H9 (cell line): ENCODE data around the gene ST6GALNAC5. TPM values are rescaled to one million over a fixed set of nuclear protein-coding genes. Genes with fewer than 3 reads are reported as not detected.

ENCODE experiments used
- DNase-seq: peaks from one replicate; pipeline ENCODE4 v3.0.0-alpha.2; 2017
- H2AFZ ChIP-seq: one replicate; pipeline ENCODE4 v1.6.1; 2013; ENCODE audit warnings: mild to moderate bottlenecking, low read length, control low read depth, moderate library complexity
- H2AK5ac ChIP-seq: 2 replicates; pipeline ENCODE4 v1.6.1; 2013; ENCODE audit warnings: low read length, control low read depth, mixed read lengths; ENCODE audit not compliant: insufficient read length
- H2BK120ac ChIP-seq: one replicate; pipeline ENCODE4 v1.6.1; 2013; ENCODE audit warnings: low read depth, mild to moderate bottlenecking, low read length, control low read depth, inconsistent platforms; ENCODE audit not compliant: poor library complexity, severe bottlenecking
- H2BK12ac ChIP-seq: 2 replicates; pipeline ENCODE4 v1.6.1; 2013; ENCODE audit warnings: low read length, control low read depth, mixed read lengths, low read depth; ENCODE audit not compliant: insufficient read length
- H2BK15ac ChIP-seq: 2 replicates; pipeline ENCODE4 v1.6.1; 2013; ENCODE audit warnings: low read depth, low read length, control low read depth
- H2BK20ac ChIP-seq: one replicate; pipeline ENCODE4 v1.6.1; 2013; ENCODE audit warnings: low read depth, mild to moderate bottlenecking, low read length, control low read depth, inconsistent platforms; ENCODE audit not compliant: poor library complexity, severe bottlenecking
- H2BK5ac ChIP-seq: 2 replicates; pipeline ENCODE4 v1.6.1; 2013; ENCODE audit warnings: low read length, control low read depth, mixed read lengths; ENCODE audit not compliant: insufficient read length
- H3K14ac ChIP-seq: 2 replicates; pipeline ENCODE4 v1.6.1; 2013; ENCODE audit warnings: low read length, control low read depth; ENCODE audit not compliant: insufficient read depth
- H3K18ac ChIP-seq: 2 replicates; pipeline ENCODE4 v1.6.1; 2013; ENCODE audit warnings: low read depth, mild to moderate bottlenecking, mixed read lengths, low read length, control low read depth; ENCODE audit not compliant: insufficient read length
- H3K23ac ChIP-seq: 2 replicates; pipeline ENCODE4 v1.6.1; 2013; ENCODE audit warnings: low read length, control low read depth, mixed read lengths, low read depth; ENCODE audit not compliant: insufficient read length
- H3K23me2 ChIP-seq: 2 replicates; pipeline ENCODE4 v1.6.1; 2013; ENCODE audit warnings: low read depth, mild to moderate bottlenecking, mixed read lengths, low read length, control low read depth; ENCODE audit not compliant: insufficient read length, poor library complexity, severe bottlenecking
- H3K27ac ChIP-seq: 2 replicates; pipeline ENCODE4 v1.5.1; 2013; ENCODE audit warnings: low read length, control low read depth, mixed read lengths, low read depth; ENCODE audit not compliant: insufficient read length
- H3K27me3 ChIP-seq: 2 replicates; pipeline ENCODE4 v1.6.1; 2013; ENCODE audit warnings: low read length, control low read depth, inconsistent platforms; ENCODE audit not compliant: insufficient read depth
- H3K4ac ChIP-seq: 2 replicates; pipeline ENCODE4 v1.6.1; 2013; ENCODE audit warnings: low read depth, mild to moderate bottlenecking, control low read depth, inconsistent platforms, low read length, moderate library complexity
- H3K4me1 ChIP-seq: 2 replicates; pipeline ENCODE4 v1.6.1; 2013; ENCODE audit warnings: low read length, control low read depth, inconsistent platforms; ENCODE audit not compliant: insufficient read depth
- H3K4me2 ChIP-seq: 2 replicates; pipeline ENCODE4 v1.6.1; 2013; ENCODE audit warnings: low read length, control low read depth, mixed read lengths; ENCODE audit not compliant: insufficient read length, insufficient read depth
- H3K56ac ChIP-seq: 2 replicates; pipeline ENCODE4 v1.6.1; 2013; ENCODE audit warnings: low read depth, mild to moderate bottlenecking, mixed read lengths, low read length, control low read depth; ENCODE audit not compliant: insufficient read length
- H3K79me1 ChIP-seq: 2 replicates; pipeline ENCODE4 v1.6.1; 2013; ENCODE audit warnings: low read depth, mild to moderate bottlenecking, moderate library complexity, low read length, control low read depth, inconsistent platforms; ENCODE audit not compliant: insufficient read depth, poor library complexity, severe bottlenecking
- H3K79me2 ChIP-seq: 2 replicates; pipeline ENCODE4 v1.6.1; 2013; ENCODE audit warnings: low read length, control low read depth, inconsistent platforms; ENCODE audit not compliant: insufficient read depth
- H3K9ac ChIP-seq: 2 replicates; pipeline ENCODE4 v1.6.1; 2013; ENCODE audit warnings: low read length, control low read depth, mixed read lengths; ENCODE audit not compliant: insufficient read length; ENCODE audit errors: extremely low read depth
- H3K9me3 ChIP-seq: one replicate; pipeline ENCODE4 v1.6.1; 2013; ENCODE audit warnings: low read depth, low read length, inconsistent platforms; ENCODE audit not compliant: control insufficient read depth
- H3T11ph ChIP-seq: one replicate; pipeline ENCODE4 v1.6.1; 2013; ENCODE audit warnings: mild to moderate bottlenecking, low read length, control low read depth, inconsistent platforms
- H4K20me1 ChIP-seq: one replicate; pipeline ENCODE4 v1.6.1; 2013; ENCODE audit not compliant: control insufficient read depth, insufficient read length, insufficient read depth
- H4K5ac ChIP-seq: 2 replicates; pipeline ENCODE4 v1.6.1; 2013; ENCODE audit warnings: low read depth, mild to moderate bottlenecking, mixed read lengths, low read length, control low read depth; ENCODE audit not compliant: insufficient read length
- H4K8ac ChIP-seq: replicated peaks from 2 replicates; pipeline ENCODE4 v1.6.1; 2013; ENCODE audit warnings: low read length, control low read depth, mixed read lengths, low read depth; ENCODE audit not compliant: insufficient read length
- H4K91ac ChIP-seq: 2 replicates; pipeline ENCODE4 v1.6.1; 2013; ENCODE audit warnings: low read depth, mild to moderate bottlenecking, moderate library complexity, mixed read lengths, low read length, control low read depth; ENCODE audit not compliant: insufficient read length
- H3K27ac Mint-ChIP-seq, 3 experiments: 2 replicates in 2 of 3; 3 replicates in 1 of 3; pipeline ENCODE4 v1.8.0; 2020 to 2021; ENCODE audit warnings: mixed read lengths in 3 of 3, mild to moderate bottlenecking in 1 of 3, moderate library complexity in 1 of 3
- H3K27me3 Mint-ChIP-seq: 2 replicates; pipeline ENCODE4 v1.8.0; 2021; ENCODE audit warnings: low read depth, mild to moderate bottlenecking, moderate library complexity, mixed read lengths
- H3K36me3 Mint-ChIP-seq, 3 experiments: 2 replicates in 2 of 3; 3 replicates in 1 of 3; pipeline ENCODE4 v1.8.0; 2020 to 2021; ENCODE audit warnings: low read depth in 3 of 3, mixed read lengths in 3 of 3; ENCODE audit not compliant: insufficient read depth in 1 of 3
- H3K4me1 Mint-ChIP-seq, 2 experiments: 2 replicates each; pipeline ENCODE4 v1.8.0; 2020; ENCODE audit warnings: mixed read lengths in 2 of 2
- H3K4me3 Mint-ChIP-seq, 2 experiments: 2 replicates in 1 of 2; 3 replicates in 1 of 2; pipeline ENCODE4 v1.8.0; 2020 to 2021; ENCODE audit warnings: mild to moderate bottlenecking in 2 of 2, mixed read lengths in 2 of 2, moderate library complexity in 1 of 2
- H3K9me3 Mint-ChIP-seq, 2 experiments: 2 replicates in 1 of 2; 3 replicates in 1 of 2; pipeline ENCODE4 v1.8.0; 2020; ENCODE audit warnings: mild to moderate bottlenecking in 2 of 2, mixed read lengths in 2 of 2, moderate library complexity in 1 of 2
- WGBS: extraction: QIAGEN DNeasy Blood & Tissue Kit; methylation state at CpG from one replicate; pipeline ENCODE4 v1.1.7; 2013; ENCODE audit warnings: missing lambda C conversion rate, low lambda C conversion rate, mixed read lengths; ENCODE audit not compliant: insufficient read length; ENCODE audit errors: extremely low coverage; 5-methylcytosine and 5-hydroxymethylcytosine counted together
- microRNA-seq: library from miRNA; unstranded; fragments of <30 nt; microRNA quantifications from one replicate; pipeline ENCODE4, GENCODE V29; 2020; ENCODE audit warnings: borderline microRNAs expressed
- total RNA-seq: library from RNA; stranded (reverse); gene quantifications from 2 replicates; pipeline ENCODE4 v1.2.1, GENCODE V29; 2021
- TF ChIP-seq, protein P1 (sequence below): fragments of 200-600 bp; sonication (generic); conservative IDR thresholded peaks from 3 replicates; pipeline ENCODE4 v1.8.0; 2021; ENCODE audit warnings: antibody characterized with exemption, mild to moderate bottlenecking

Gene ST6GALNAC5
- total RNA-seq, 1 experiment from 2014 or later = 3.3 TPM

DNA sequence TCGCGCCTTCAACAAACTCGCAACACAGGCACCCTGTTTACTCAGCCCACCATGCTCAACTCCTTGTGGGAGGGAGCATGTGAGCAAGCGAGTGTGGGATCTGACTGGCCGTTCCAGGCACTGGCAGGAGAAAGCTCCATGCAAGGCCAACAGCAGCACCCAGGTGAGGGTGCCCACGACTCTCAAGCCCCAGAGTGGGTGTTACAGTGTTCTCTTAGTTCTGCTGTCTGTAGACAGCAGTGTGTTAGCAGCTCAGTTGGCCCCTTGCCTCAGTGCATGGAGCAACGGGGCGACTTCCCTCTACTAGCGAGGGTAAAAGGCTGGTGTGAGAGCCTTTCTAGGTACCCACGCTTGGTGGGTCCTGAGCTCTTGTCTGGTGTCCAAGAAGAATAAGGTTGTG is 237.4 kb downstream of the ST6GALNAC5 start:
- Histone ChIP-seq H3K79me1 (no peaks in the 10 kb centered on the region), H3K9me3 (no peaks in the 10 kb centered on the region)
- no CpG with 5 or more reads among the region's 10 CpGs for WGBS

More for the DNA sequence above, 237.4 kb downstream of the ST6GALNAC5 start:
- no peak overlapping the region for H3K23ac ChIP-seq
- no peak overlapping the region for H3K4me2 ChIP-seq
- no peak overlapping the region for H4K8ac ChIP-seq
- no peak overlapping the region for H2BK120ac ChIP-seq
- Mint-ChIP-seq H3K4me1 (no peaks in the 10 kb centered on the region), H3K9me3 (peaks cover 0 to under 1% of the 10 kb centered on the region in 2 experiments; a peak in 1 of 5 replicates), H3K27me3 (no peaks in the 10 kb centered on the region), H3K4me3 (no peak overlapping the region), H3K36me3 (peaks cover 0 to 5% (median 0%) of the 10 kb centered on the region in 3 experiments; a peak in 2 of 7 replicates), H3K27ac (peak overlapping the region in 1 of 3 experiments; percentile 3; a peak in 1 of 7 replicates)
- no peak overlapping the region for H3K56ac ChIP-seq
- H3K27me3 ChIP-seq = no peaks in the 10 kb centered on the region
- no peak overlapping the region for H2AK5ac ChIP-seq
- no peak overlapping the region for H2BK5ac ChIP-seq
- H4K5ac ChIP-seq = no peak overlapping the region
- H3K14ac ChIP-seq = no peak overlapping the region
- no peak overlapping the region for H3K9ac ChIP-seq
- H2BK15ac ChIP-seq = no peak overlapping the region
- no peak overlapping the region for H3K4ac ChIP-seq
- H3K27ac ChIP-seq = no peak overlapping the region
- H4K20me1 ChIP-seq = no peaks in the 10 kb centered on the region
- no peak overlapping the region for H3T11ph ChIP-seq
- no peak overlapping the region for H2AFZ ChIP-seq
- no peak overlapping the region for H2BK20ac ChIP-seq
- no peaks in the 10 kb centered on the region for H3K79me2 ChIP-seq
- TF ChIP-seq, protein P1, sequence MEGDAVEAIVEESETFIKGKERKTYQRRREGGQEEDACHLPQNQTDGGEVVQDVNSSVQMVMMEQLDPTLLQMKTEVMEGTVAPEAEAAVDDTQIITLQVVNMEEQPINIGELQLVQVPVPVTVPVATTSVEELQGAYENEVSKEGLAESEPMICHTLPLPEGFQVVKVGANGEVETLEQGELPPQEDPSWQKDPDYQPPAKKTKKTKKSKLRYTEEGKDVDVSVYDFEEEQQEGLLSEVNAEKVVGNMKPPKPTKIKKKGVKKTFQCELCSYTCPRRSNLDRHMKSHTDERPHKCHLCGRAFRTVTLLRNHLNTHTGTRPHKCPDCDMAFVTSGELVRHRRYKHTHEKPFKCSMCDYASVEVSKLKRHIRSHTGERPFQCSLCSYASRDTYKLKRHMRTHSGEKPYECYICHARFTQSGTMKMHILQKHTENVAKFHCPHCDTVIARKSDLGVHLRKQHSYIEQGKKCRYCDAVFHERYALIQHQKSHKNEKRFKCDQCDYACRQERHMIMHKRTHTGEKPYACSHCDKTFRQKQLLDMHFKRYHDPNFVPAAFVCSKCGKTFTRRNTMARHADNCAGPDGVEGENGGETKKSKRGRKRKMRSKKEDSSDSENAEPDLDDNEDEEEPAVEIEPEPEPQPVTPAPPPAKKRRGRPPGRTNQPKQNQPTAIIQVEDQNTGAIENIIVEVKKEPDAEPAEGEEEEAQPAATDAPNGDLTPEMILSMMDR = no peak
- H3K18ac ChIP-seq = no peak overlapping the region
- H2BK12ac ChIP-seq = no peak overlapping the region
- no peak overlapping the region for H4K91ac ChIP-seq
- no peaks in the 10 kb centered on the region for H3K4me1 ChIP-seq
- DNase-seq = no peak
- no peaks in the 10 kb centered on the region for H3K23me2 ChIP-seq

Small RNA genes lying within 50 kb of the gene (microRNA-seq; reads per million reads assigned to microRNA genes)
- gene MIR7156 = not detected
